ENCODE measurements around the gene WWOX. TPM values are rescaled to one million over a fixed set of nuclear protein-coding genes. Genes with fewer than 3 reads are reported as not detected.

The WWOX gene
- polyA plus RNA-seq, 1 donor (not counting 4 experiments of a cell fraction or from before 2014, with no cell fraction given), result 5.1 TPM

GRCh38 chr16:78530283-78530682 lies 430.8 kb downstream of the WWOX start:
- no peaks in the 10 kb centered on the region for H3K27me3 ChIP-seq (ENCODE audit: control insufficient read depth, extremely low read depth, insufficient read depth, low read length)
- no peaks in the 10 kb centered on the region for H3K36me3 ChIP-seq (ENCODE audit: control insufficient read depth in 2 of 2, extremely low read depth in 1 of 2, insufficient read depth in 2 of 2, low read length in 2 of 2)
- no peaks in the 10 kb centered on the region for H3K79me2 ChIP-seq (ENCODE audit: control insufficient read depth, insufficient read depth, low read length)
- H3K9ac ChIP-seq (ENCODE audit: control insufficient read depth, extremely low read depth, insufficient read depth, low read length), result no peak overlapping the region
- dilution Hi-C loops (cut with MboI; ENCODE audit: extremely low pct_ligation_motif_present, low sequenced_read_pairs), result no loop called here
- no peak overlapping the region for H2AFZ ChIP-seq (ENCODE audit: control insufficient read depth, low read length)
- H3K27ac ChIP-seq (ENCODE audit: control insufficient read depth, insufficient read depth, low read length), result no peak overlapping the region
- H4K20me1 ChIP-seq (ENCODE audit: control insufficient read depth, extremely low read depth, insufficient read depth, low read length), result no peaks in the 10 kb centered on the region
- peaks cover 6% of the 10 kb centered on the region for H3K4me1 ChIP-seq (ENCODE audit: control insufficient read depth, extremely low read depth, insufficient read depth, low read length)
- H3K4me3 ChIP-seq (ENCODE audit: control insufficient read depth in 2 of 3, extremely low read depth in 1 of 3, insufficient read depth in 2 of 3, low read depth in 1 of 3, low read length in 3 of 3), result no peak overlapping the region
- H3K9me3 ChIP-seq (ENCODE audit: control insufficient read depth, low read depth, low read length), result no peaks in the 10 kb centered on the region
- no peak overlapping the region for H3K4me2 ChIP-seq (ENCODE audit: control insufficient read depth, extremely low read depth, insufficient read depth, low read depth, low read length)
- FAIRE-seq (no peak), DNase-seq (ENCODE audit: low read depth, low spot score) (no peak)
- TF ChIP-seq CTCF (optimal IDR thresholded peaks at IDR 0.05 in 1 of 3, IDR thresholded peaks at IDR 0.05 in 1 of 3, conservative IDR thresholded peaks at IDR 0.05 in 1 of 3; ENCODE audit: extremely low read depth in 1 of 3, insufficient read depth in 2 of 3, low read length in 3 of 3), result no peak
- TF ChIP-seq EZH2 (IDR thresholded peaks at IDR 0.05; ENCODE audit: low read length), result no peak
- H3K9me1 ChIP-seq (ENCODE audit: control insufficient read depth, extremely low read depth, insufficient read depth, low read length), result no peaks in the 10 kb centered on the region

GRCh38 chr16:78535098-78535497 lies 435.6 kb downstream of the WWOX start:
- FAIRE-seq, result no peak
- DNase-seq (ENCODE audit: low read depth, low spot score), result no peak

More at GRCh38 chr16:78535098-78535497, 435.6 kb downstream of the WWOX start:
- Histone ChIP-seq H3K9me1 (ENCODE audit: control insufficient read depth, extremely low read depth, insufficient read depth, low read length) (no peaks in the 10 kb centered on the region), H3K27ac (ENCODE audit: control insufficient read depth, insufficient read depth, low read length) (no peak overlapping the region), H3K4me3 (ENCODE audit: control insufficient read depth in 2 of 3, extremely low read depth in 1 of 3, insufficient read depth in 2 of 3, low read depth in 1 of 3, low read length in 3 of 3) (no peak overlapping the region), H4K20me1 (ENCODE audit: control insufficient read depth, extremely low read depth, insufficient read depth, low read length) (no peaks in the 10 kb centered on the region), H3K9me3 (ENCODE audit: control insufficient read depth, low read depth, low read length) (no peaks in the 10 kb centered on the region), H3K79me2 (ENCODE audit: control insufficient read depth, insufficient read depth, low read length) (no peaks in the 10 kb centered on the region), H3K4me1 (ENCODE audit: control insufficient read depth, extremely low read depth, insufficient read depth, low read length) (no peaks in the 10 kb centered on the region), H2AFZ (ENCODE audit: control insufficient read depth, low read length) (no peak overlapping the region), H3K4me2 (ENCODE audit: control insufficient read depth, extremely low read depth, insufficient read depth, low read depth, low read length) (no peak overlapping the region), H3K36me3 (ENCODE audit: control insufficient read depth in 2 of 2, extremely low read depth in 1 of 2, insufficient read depth in 2 of 2, low read length in 2 of 2) (no peaks in the 10 kb centered on the region), H3K9ac (ENCODE audit: control insufficient read depth, extremely low read depth, insufficient read depth, low read length) (no peak overlapping the region), H3K27me3 (ENCODE audit: control insufficient read depth, extremely low read depth, insufficient read depth, low read length) (no peaks in the 10 kb centered on the region)
- TF ChIP-seq EZH2 (IDR thresholded peaks at IDR 0.05; ENCODE audit: low read length), result no peak
- TF ChIP-seq CTCF (optimal IDR thresholded peaks at IDR 0.05 in 1 of 3, IDR thresholded peaks at IDR 0.05 in 1 of 3, conservative IDR thresholded peaks at IDR 0.05 in 1 of 3; ENCODE audit: extremely low read depth in 1 of 3, insufficient read depth in 2 of 3, low read length in 3 of 3), result no peak
- dilution Hi-C loops (cut with MboI; ENCODE audit: extremely low pct_ligation_motif_present, low sequenced_read_pairs), result no loop called here

Measured in keratinocyte (primary cell).